CD4-positive, alpha-beta T cell (primary cell): ENCODE data around the gene ZNF780A. TPM values are rescaled to one million over a fixed set of nuclear protein-coding genes. Genes with fewer than 3 reads are reported as not detected.

Source experiments
- ATAC-seq: fragments of 200-7000 bp; cut with Tn5 transposase; one replicate; pipeline ENCODE4 v1.10.0; 2022; ENCODE audit warnings: mild to moderate bottlenecking; ENCODE audit not compliant: poor library complexity
- CTCF ChIA-PET: fragments of 350-600 bp; sonication (Branson Sonifier 250); formaldehyde crosslinking; loops from one replicate; lab custom pipeline; 2021; ENCODE audit warnings: antibody characterized with exemption, inconsistent platforms; lab: Charles Lee
- POLR2A ChIA-PET: fragments of 350-600 bp; sonication (Branson Sonifier 250); formaldehyde crosslinking; loops from one replicate; lab custom pipeline; 2021; ENCODE audit warnings: antibody characterized with exemption, inconsistent platforms; lab: Charles Lee
- DNase-seq, 14 experiments: peaks; one replicate each; pipeline ENCODE4 v3.0.0-alpha.2; 2013 to 2020; ENCODE audit warnings: mixed read lengths in 2 of 14
- H3K27ac ChIP-seq, 2 donors: one replicate each; pipeline versions ENCODE4 v1.5.1 to v1.7.0; 2013; ENCODE audit warnings: low read length in 2 of 2, low read depth in 1 of 2, mild to moderate bottlenecking in 1 of 2
- H3K27me3 ChIP-seq, 2 experiments: 1 replicate in 1 of 2; 2 replicates in 1 of 2; pipeline versions ENCODE4 v1.6.1 to v1.7.0; 2013; ENCODE audit warnings: low read length in 2 of 2, control low read depth in 1 of 2, mild to moderate bottlenecking in 1 of 2, moderate library complexity in 1 of 2; ENCODE audit not compliant: insufficient read depth in 2 of 2, control insufficient read depth in 1 of 2
- H3K36me3 ChIP-seq: one replicate; pipeline ENCODE4 v1.6.1; 2013; ENCODE audit warnings: low read length, control low read depth; ENCODE audit not compliant: insufficient read depth
- H3K4me1 ChIP-seq: one replicate; pipeline ENCODE4 v1.6.1; 2013; ENCODE audit warnings: low read length, control low read depth; ENCODE audit not compliant: insufficient read depth
- H3K4me3 ChIP-seq: one replicate; pipeline ENCODE4 v1.5.1; 2013; ENCODE audit warnings: mild to moderate bottlenecking, low read length, moderate library complexity
- H3K9me3 ChIP-seq, 2 experiments: 1 replicate in 1 of 2; 2 replicates in 1 of 2; pipeline versions ENCODE4 v1.6.1 to v1.7.0; 2013; ENCODE audit warnings: low read length in 2 of 2, mild to moderate bottlenecking in 2 of 2, control low read depth in 1 of 2, moderate library complexity in 1 of 2; ENCODE audit not compliant: control insufficient read depth in 1 of 2, insufficient read depth in 1 of 2
- H3K27ac Mint-ChIP-seq: one replicate; pipeline ENCODE4 v1.8.0; 2020; ENCODE audit warnings: mixed read lengths
- H3K27me3 Mint-ChIP-seq: one replicate; pipeline ENCODE4 v1.8.0; 2021; ENCODE audit warnings: mixed read lengths
- H3K36me3 Mint-ChIP-seq: one replicate; pipeline ENCODE4 v1.8.0; 2021; ENCODE audit warnings: low read depth, mixed read lengths
- H3K4me1 Mint-ChIP-seq: one replicate; pipeline ENCODE4 v1.8.0; 2021; ENCODE audit warnings: low read depth, mixed read lengths
- H3K4me3 Mint-ChIP-seq: one replicate; pipeline ENCODE4 v1.8.0; 2020; ENCODE audit warnings: mild to moderate bottlenecking, mixed read lengths
- H3K9me3 Mint-ChIP-seq: one replicate; pipeline ENCODE4 v1.8.0; 2020; ENCODE audit warnings: mixed read lengths
- CTCF ChIP-seq: fragments of 200-600 bp; IDR thresholded peaks from one replicate; pipeline ENCODE4 v1.8.0; 2022; ENCODE audit warnings: antibody characterized with exemption, mild to moderate bottlenecking
- intact Hi-C, 2 experiments: fragments of 100-400 bp; cut with DNase I in 1 of 2; cut with micrococcal nuclease in 1 of 2; formaldehyde crosslinking; loops; one replicate each; pipeline versions ENCODE4 v1.15.1 to v1.9.0; 2023 to 2025; cut with DNase I, micrococcal nuclease
- total RNA-seq, 174 experiments: library from RNA in 2 of 174; stranded (reverse) in 2 of 174; gene quantifications; one replicate each; pipeline ENCODE4 v1.2.3 and lab custom pipeline; 2021 to 2026

The ZNF780A gene
- total RNA-seq, 2 experiments from 2014 or later: 9.7 to 10.6 TPM

- Histone ChIP-seq H3K4me1 (no peaks in the 10 kb centered on the region), H3K36me3 (no peaks in the 10 kb centered on the region), H3K9me3 (peaks cover 33 to 90% of the 10 kb centered on the region in 2 experiments), H3K27ac (no peak overlapping the region), H3K4me3 (no peak overlapping the region), H3K27me3 (no peaks in the 10 kb centered on the region)
- no peak for DNase-seq
- H3K27me3 Mint-ChIP-seq: no peaks in the 10 kb centered on the region
- peaks cover 66% of the 10 kb centered on the region for H3K36me3 Mint-ChIP-seq
- no peaks in the 10 kb centered on the region for H3K4me1 Mint-ChIP-seq
- ChIA-PET POLR2A (no interaction called here), CTCF (no interaction called here)
- H3K4me3 Mint-ChIP-seq: no peak overlapping the region
- ATAC-seq: no peak
- intact Hi-C loops: no loop called here
- H3K9me3 Mint-ChIP-seq: peaks cover 18% of the 10 kb centered on the region
- TF ChIP-seq CTCF: no peak
- H3K27ac Mint-ChIP-seq: no peak overlapping the region
These were observed 64.7 kb downstream of the ZNF780A start for GRCh38 chr19:40025938-40026596.

DNA sequence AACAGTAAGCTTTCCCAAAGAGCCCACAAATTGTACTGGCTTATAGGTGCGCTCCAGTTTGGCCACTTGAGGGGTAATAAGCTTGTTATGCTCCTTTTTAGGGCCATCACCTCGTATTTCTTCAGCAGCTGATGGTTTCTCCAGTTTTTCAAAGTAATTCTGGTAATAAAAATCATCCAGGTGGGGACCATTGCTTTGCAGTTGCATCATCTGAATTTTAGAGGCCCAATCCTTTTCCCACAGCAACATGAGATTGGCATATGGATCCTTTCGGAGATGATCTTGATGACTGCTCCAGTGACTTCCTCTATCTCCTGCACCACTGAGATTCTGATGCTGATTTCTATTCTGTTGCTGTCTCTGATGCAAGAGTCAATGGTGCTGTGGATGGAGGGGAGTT, 66.8 kb downstream of the ZNF780A start:
- ChIA-PET CTCF (no interaction called here), POLR2A (no interaction called here)
- Mint-ChIP-seq H3K36me3 (peaks cover 68% of the 10 kb centered on the region), H3K4me1 (no peaks in the 10 kb centered on the region), H3K27me3 (no peaks in the 10 kb centered on the region), H3K4me3 (no peak overlapping the region), H3K27ac (no peak overlapping the region), H3K9me3 (peaks cover 11% of the 10 kb centered on the region)
- Histone ChIP-seq H3K4me3 (no peak overlapping the region), H3K9me3 (peaks cover 26 to 81% of the 10 kb centered on the region in 2 experiments), H3K4me1 (no peaks in the 10 kb centered on the region), H3K27me3 (no peaks in the 10 kb centered on the region), H3K27ac (no peak overlapping the region), H3K36me3 (no peaks in the 10 kb centered on the region)
- no peak for DNase-seq
- no peak for ATAC-seq
- intact Hi-C loops: no loop called here
- TF ChIP-seq CTCF: no peak

Other genes starting within 250 kb of the ZNF780A start
- gene FBL, start 244.6 kb downstream of the ZNF780A start, total RNA-seq: 100 to 1,000 TPM; 267 to 287 TPM
- gene FCGBP, start 156.3 kb downstream of the ZNF780A start, total RNA-seq: 10 to 100 TPM; 16.3 to 19.1 TPM
- 10 to 100 TPM; 61.3 to 67.4 TPM for gene PSMC4, start 119.8 kb downstream of the ZNF780A start, total RNA-seq
- gene ZNF546, start 93.9 kb downstream of the ZNF780A start, total RNA-seq: 1 to 10 TPM; 2.4 to 3.8 TPM
- 10 to 100 TPM; 11.8 to 12.0 TPM for gene ZNF780B, start 34.7 kb downstream of the ZNF780A start, total RNA-seq
- gene MAP3K10, start 100.5 kb upstream of the ZNF780A start, total RNA-seq: 10 to 100 TPM; 20.8 to 21.7 TPM
- gene TTC9B, start 127.4 kb upstream of the ZNF780A start, total RNA-seq: not detected
- 1 to 10 TPM; 1.2 to 1.7 TPM for gene CCNP, start 135.7 kb upstream of the ZNF780A start, total RNA-seq
- 100 to 1,000 TPM; 197 to 199 TPM for gene AKT2, start 194.4 kb upstream of the ZNF780A start, total RNA-seq